ENCODE measurements around the gene HNRNPAB. TPM values are rescaled to one million over a fixed set of nuclear protein-coding genes. Genes with fewer than 3 reads are reported as not detected.
"Not testable (repeated sequence)": the region's sequence is repeated elsewhere in the genome, so short reads cannot be mapped to it uniquely, and the experiment has no call there.

The HNRNPAB gene
- total RNA-seq, 8 experiments from 2014 or later, result 64.2 to 234 (median 93.2) TPM

DNA sequence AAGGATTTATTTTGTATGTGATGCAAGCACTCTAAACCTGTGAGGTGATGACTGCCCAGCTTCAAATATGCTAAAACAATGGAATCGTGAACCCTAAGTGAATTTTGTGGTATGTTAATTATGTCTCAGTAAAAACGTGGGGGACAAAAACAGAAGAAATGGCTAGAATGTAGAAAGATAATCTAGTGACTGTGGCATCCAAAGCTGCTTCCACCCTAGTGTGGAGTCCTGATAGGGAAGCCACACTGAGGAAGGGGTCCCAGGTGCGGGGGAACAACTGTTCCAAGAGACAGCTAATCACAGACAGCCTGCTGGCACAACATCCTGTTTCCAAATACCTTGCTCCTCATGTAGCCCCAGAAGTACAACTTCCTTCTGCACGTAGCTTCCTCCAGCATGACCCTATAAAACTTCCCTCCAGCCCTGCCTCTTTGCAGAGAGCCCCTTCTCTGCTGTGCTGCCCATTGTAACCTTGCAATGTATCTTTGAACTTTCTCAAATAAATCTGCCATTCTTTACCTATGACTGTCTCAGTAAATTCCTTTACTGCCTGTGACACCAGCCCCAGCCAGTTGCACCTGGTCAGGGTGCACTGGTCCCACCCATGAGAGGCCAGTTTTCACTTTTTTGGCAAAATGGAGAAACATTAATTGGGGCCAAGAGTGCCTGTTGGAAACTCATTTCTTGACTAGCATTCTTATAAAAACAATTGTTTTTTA, 22.0 kb upstream of the HNRNPAB start:
- WGBS, 10 experiments, result 21 to 100% (median 54%) methylated on average over 1 to 4 of the region's 4 CpGs
- no peak for ATAC-seq (replicated peaks in 6 of 8)
- no peak overlapping the region for H3K27ac ChIP-seq

GRCh38 chr5:178186427-178186826, 17.9 kb upstream of the HNRNPAB start:
- H3K4me3 ChIP-seq, result no peak overlapping the region
- H3K27ac ChIP-seq, result no peak overlapping the region
- no peak for ATAC-seq (replicated peaks in 6 of 8)
- in situ Hi-C loops (cut with MboI; ENCODE audit: low pct_unique_long_range_greater_than_20kb in 2 of 9, low sequenced_read_pairs in 9 of 9, unreplicated experiment in 9 of 9), result no loop called here
- H3K4me1 ChIP-seq (replicated peaks in 1 of 2), result no peaks in the 10 kb centered on the region
- 13 to 94% (median 65%) methylated on average over 1 to 6 of the region's 6 CpGs for WGBS, 10 experiments

More for the DNA sequence above, 22.0 kb upstream of the HNRNPAB start:
- in situ Hi-C loops (cut with MboI; ENCODE audit: low pct_unique_long_range_greater_than_20kb in 2 of 9, low sequenced_read_pairs in 9 of 9, unreplicated experiment in 9 of 9), result no loop called here
- Histone ChIP-seq H3K4me3 (no peak overlapping the region), H3K4me1 (replicated peaks in 1 of 2) (no peaks in the 10 kb centered on the region)

GRCh38 chr5:178187014-178187413, 17.3 kb upstream of the HNRNPAB start, which contains the start of gene GMCL2:
TSS of gene GMCL2 (minus strand) at chr5:178187371. CDS start at chr5:178187299, 72 bp downstream.
- WGBS, 10 experiments, result 30 to 100% (median 93%) methylated on average over 1 to 13 of the region's 27 CpGs; no CpG with 5 or more reads in 4 of the 10 experiments
- no peaks in the 10 kb centered on the region for H3K4me1 ChIP-seq (replicated peaks in 1 of 2)
- no peak within 1 kb of the TSS for H3K27ac ChIP-seq
- in situ Hi-C loops (cut with MboI; ENCODE audit: low pct_unique_long_range_greater_than_20kb in 2 of 9, low sequenced_read_pairs in 9 of 9, unreplicated experiment in 9 of 9), result no loop called here
- no peak within 1 kb of the TSS for H3K4me3 ChIP-seq
- ATAC-seq (replicated peaks in 6 of 8), result no peak

DNA sequence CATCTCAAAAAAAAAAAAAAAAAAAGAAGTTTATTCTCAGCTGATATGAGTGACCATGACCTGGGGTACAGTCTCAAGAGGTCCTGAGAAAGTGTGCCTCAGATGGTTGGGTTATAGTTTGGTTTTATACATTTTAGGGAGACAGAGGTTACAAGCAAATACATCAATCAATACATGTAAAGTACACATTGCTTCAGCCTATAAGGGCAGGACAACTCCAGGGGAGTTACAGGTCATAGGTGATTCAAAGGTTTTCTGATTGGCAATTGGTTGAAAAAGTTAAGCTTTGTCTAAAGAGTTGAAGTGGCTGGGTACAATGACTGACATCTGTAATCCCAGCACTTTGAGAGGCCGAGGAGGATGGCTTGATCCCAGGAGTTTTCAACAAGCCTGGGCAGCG, 14.9 kb upstream of the HNRNPAB start:
- in situ Hi-C loops (cut with MboI; ENCODE audit: low pct_unique_long_range_greater_than_20kb in 2 of 9, low sequenced_read_pairs in 9 of 9, unreplicated experiment in 9 of 9), result no loop called here
- 54 to 100% (median 73%) methylated on average over 1 to 2 of the region's 2 CpGs; no CpG with 5 or more reads in 5 of the 10 experiments for WGBS, 10 experiments

GRCh38 chr5:178191661-178192060, 12.7 kb upstream of the HNRNPAB start:
- in situ Hi-C loops (cut with MboI; ENCODE audit: low pct_unique_long_range_greater_than_20kb in 2 of 9, low sequenced_read_pairs in 9 of 9, unreplicated experiment in 9 of 9), result no loop called here

More for the DNA sequence above, 14.9 kb upstream of the HNRNPAB start:
- H3K27ac ChIP-seq, result no peak overlapping the region
- H3K4me1 ChIP-seq (replicated peaks in 1 of 2), result no peaks in the 10 kb centered on the region
- no peak overlapping the region for H3K4me3 ChIP-seq
- no peak for ATAC-seq (replicated peaks in 6 of 8)

GRCh38 chr5:178192244-178192643, 12.1 kb upstream of the HNRNPAB start:
- Histone ChIP-seq H3K27ac (no peak overlapping the region), H3K4me1 (replicated peaks in 1 of 2) (no peaks in the 10 kb centered on the region), H3K4me3 (no peak overlapping the region)
- WGBS, 10 experiments, result 38 to 100% (median 84%) methylated on average over 1 to 2 of the region's 2 CpGs; no CpG with 5 or more reads in 1 of the 10 experiments
- in situ Hi-C loops (cut with MboI; ENCODE audit: low pct_unique_long_range_greater_than_20kb in 2 of 9, low sequenced_read_pairs in 9 of 9, unreplicated experiment in 9 of 9), result no loop called here
- no peak for ATAC-seq (replicated peaks in 6 of 8)

More at GRCh38 chr5:178191661-178192060, 12.7 kb upstream of the HNRNPAB start:
- ATAC-seq (replicated peaks in 6 of 8), result no peak
- Histone ChIP-seq H3K27ac (no peak overlapping the region), H3K4me3 (no peak overlapping the region), H3K4me1 (replicated peaks in 1 of 2) (no peaks in the 10 kb centered on the region)
- 67 to 93% (median 79%) methylated on average over 1 to 4 of the region's 4 CpGs; no CpG with 5 or more reads in 3 of the 10 experiments for WGBS, 10 experiments

- in situ Hi-C loops (cut with MboI; ENCODE audit: low pct_unique_long_range_greater_than_20kb in 2 of 9, low sequenced_read_pairs in 9 of 9, unreplicated experiment in 9 of 9), result no loop called here
- Histone ChIP-seq H3K4me1 (replicated peaks in 1 of 2) (no peaks in the 10 kb centered on the region), H3K4me3 (no peak overlapping the region), H3K27ac (no peak overlapping the region)
- ATAC-seq (replicated peaks in 6 of 8), result no peak
- 65 to 100% (median 79%) methylated on average over 1 to 6 of the region's 7 CpGs for WGBS, 10 experiments
These were observed 11.5 kb upstream of the HNRNPAB start for GRCh38 chr5:178192787-178193186.

DNA sequence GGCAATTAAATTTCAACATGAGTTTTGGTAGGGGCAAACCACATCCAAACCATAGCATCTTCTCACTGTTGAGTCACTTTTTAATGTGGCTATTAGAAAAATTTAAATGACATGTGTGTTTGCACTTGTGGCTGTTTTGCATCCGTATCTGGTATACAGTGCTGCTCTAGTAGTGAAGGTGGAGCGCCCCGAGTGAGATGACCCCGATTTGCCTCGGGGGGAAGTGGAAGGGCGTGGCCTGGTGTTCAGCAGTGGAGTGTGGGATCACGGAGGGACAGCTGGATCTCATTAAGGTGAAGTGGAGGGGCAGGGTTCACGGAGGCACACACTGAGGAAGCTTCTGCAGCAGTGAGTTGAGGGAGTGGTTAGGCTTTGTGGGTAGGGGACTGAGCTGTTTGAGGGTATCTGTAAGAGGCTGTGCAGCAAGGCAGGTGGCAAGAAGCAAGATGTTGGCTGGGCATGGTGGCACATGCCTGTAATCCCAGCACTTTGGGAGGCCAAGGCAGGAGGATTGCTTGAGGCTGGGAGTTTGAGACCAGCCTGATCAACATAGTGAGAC, 11.0 kb upstream of the HNRNPAB start:
- in situ Hi-C loops (cut with MboI; ENCODE audit: low pct_unique_long_range_greater_than_20kb in 2 of 9, low sequenced_read_pairs in 9 of 9, unreplicated experiment in 9 of 9), result no loop called here
- no peaks in the 10 kb centered on the region for H3K4me1 ChIP-seq (replicated peaks in 1 of 2)
- ATAC-seq (replicated peaks in 6 of 8), result peak in 3 of 8 experiments; percentile 28 to 49 (median 38)
- WGBS, 10 experiments, result 10 to 85% (median 66%) methylated on average over 1 to 4 of the region's 8 CpGs; no CpG with 5 or more reads in 5 of the 10 experiments
- H3K27ac ChIP-seq, result no peak overlapping the region
- no peak overlapping the region for H3K4me3 ChIP-seq

GRCh38 chr5:178194026-178194425, 10.3 kb upstream of the HNRNPAB start:
- peak in 3 of 8 experiments; percentile 17 to 59 (median 54) for ATAC-seq (replicated peaks in 6 of 8)
- Histone ChIP-seq H3K4me3 (no peak overlapping the region), H3K27ac (no peak overlapping the region), H3K4me1 (replicated peaks in 1 of 2) (no peaks in the 10 kb centered on the region)
- in situ Hi-C loops (cut with MboI; ENCODE audit: low pct_unique_long_range_greater_than_20kb in 2 of 9, low sequenced_read_pairs in 9 of 9, unreplicated experiment in 9 of 9), result no loop called here
- 0 to 86% (median 53%) methylated on average over 1 to 5 of the region's 7 CpGs; no CpG with 5 or more reads in 2 of the 10 experiments for WGBS, 10 experiments

DNA sequence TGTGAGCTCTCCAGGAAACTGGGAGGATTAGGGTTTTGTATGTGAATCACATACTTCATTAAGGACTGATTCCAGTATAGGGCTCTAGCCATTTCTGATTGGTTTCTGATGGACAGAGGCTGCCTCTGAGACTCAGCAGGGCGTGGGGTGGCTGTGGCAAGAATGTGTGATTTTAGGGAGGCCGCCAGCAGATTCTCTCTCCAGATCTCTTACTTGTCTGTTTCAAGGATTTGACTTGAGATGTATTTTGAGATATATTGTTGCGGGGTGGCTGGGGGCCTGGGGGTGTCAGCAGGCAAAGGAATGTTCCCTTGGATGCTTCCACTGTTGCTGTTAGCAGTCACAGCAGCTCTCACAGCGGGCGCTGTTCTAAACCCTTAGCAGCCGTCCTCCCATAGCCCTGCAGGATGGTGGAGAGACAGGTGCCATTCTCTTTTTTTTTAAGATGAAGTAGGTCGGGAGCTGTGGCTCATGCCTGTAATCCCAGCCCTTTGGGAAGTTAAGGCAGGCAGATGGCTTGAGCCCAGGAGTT, 8.0 kb upstream of the HNRNPAB start:
- peak in 2 of 8 experiments; percentile 41 to 50 for ATAC-seq (replicated peaks in 6 of 8)
- 56 to 100% (median 80%) methylated on average over 1 to 4 of the region's 7 CpGs; no CpG with 5 or more reads in 1 of the 10 experiments for WGBS, 10 experiments
- Histone ChIP-seq H3K4me1 (replicated peaks in 1 of 2) (no peaks in the 10 kb centered on the region), H3K4me3 (no peak overlapping the region), H3K27ac (no peak overlapping the region)
- in situ Hi-C loops (cut with MboI; ENCODE audit: low pct_unique_long_range_greater_than_20kb in 2 of 9, low sequenced_read_pairs in 9 of 9, unreplicated experiment in 9 of 9), result no loop called here

DNA sequence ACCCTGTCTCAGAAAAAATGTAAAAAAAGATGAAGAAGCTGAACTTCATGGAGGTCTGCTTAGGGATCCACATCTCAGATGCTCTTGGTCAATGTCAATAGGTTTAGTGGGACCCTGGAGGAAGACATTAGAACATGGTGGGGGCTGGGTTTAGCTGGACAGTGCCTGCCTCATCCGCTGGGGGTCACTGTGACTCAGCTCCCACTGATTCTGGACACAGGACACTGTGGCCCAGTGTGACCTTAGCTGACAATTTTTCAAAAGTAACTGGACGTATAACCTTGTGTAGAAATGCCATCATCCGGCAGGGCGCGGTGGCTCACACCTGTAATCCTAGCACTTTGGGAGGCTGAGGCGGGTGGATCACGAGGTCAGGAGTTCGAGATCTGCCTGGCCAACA, 7.3 kb upstream of the HNRNPAB start:
- WGBS, 10 experiments, result 0 to 79% (median 59%) methylated on average over 1 to 8 of the region's 8 CpGs; no CpG with 5 or more reads in 4 of the 10 experiments
- ATAC-seq (replicated peaks in 6 of 8), result peak in 2 of 8 experiments; percentile 14 to 23
- in situ Hi-C loops (cut with MboI; ENCODE audit: low pct_unique_long_range_greater_than_20kb in 2 of 9, low sequenced_read_pairs in 9 of 9, unreplicated experiment in 9 of 9), result no loop called here
- Histone ChIP-seq H3K4me3 (no peak overlapping the region), H3K4me1 (replicated peaks in 1 of 2) (no peaks in the 10 kb centered on the region), H3K27ac (no peak overlapping the region)

- in situ Hi-C loops (cut with MboI; ENCODE audit: low pct_unique_long_range_greater_than_20kb in 2 of 9, low sequenced_read_pairs in 9 of 9, unreplicated experiment in 9 of 9); H3K27ac ChIP-seq; H3K4me1 ChIP-seq (replicated peaks in 1 of 2); H3K4me3 ChIP-seq; ATAC-seq (replicated peaks in 6 of 8): not testable (repeated sequence)
- WGBS, 10 experiments, result 77 to 100% (median 95%) methylated on average over 1 to 5 of the region's 11 CpGs; no CpG with 5 or more reads in 3 of the 10 experiments
These were observed 6.2 kb upstream of the HNRNPAB start for GRCh38 chr5:178198151-178198550.

- in situ Hi-C loops (cut with MboI; ENCODE audit: low pct_unique_long_range_greater_than_20kb in 2 of 9, low sequenced_read_pairs in 9 of 9, unreplicated experiment in 9 of 9), result no loop called here
- Histone ChIP-seq H3K27ac (no peak overlapping the region), H3K4me3 (no peak overlapping the region), H3K4me1 (replicated peaks in 1 of 2) (no peaks in the 10 kb centered on the region)
- no peak for ATAC-seq (replicated peaks in 6 of 8)
- 80 to 100% (median 90%) methylated on average over 2 to 7 of the region's 11 CpGs; no CpG with 5 or more reads in 3 of the 10 experiments for WGBS, 10 experiments
These were observed 5.6 kb upstream of the HNRNPAB start for GRCh38 chr5:178198706-178199105.

Data from motor neuron (in vitro differentiated cells).